Liver (tissue), 9 donors: ENCODE measurements around the gene TAF6L. TPM values are rescaled to one million over a fixed set of nuclear protein-coding genes. Genes with fewer than 3 reads are reported as not detected.
"Not testable (repeated sequence)": the region's sequence is repeated elsewhere in the genome, so short reads cannot be mapped to it uniquely, and the experiment has no call there.

Experiments
- DNase-seq: peaks from one replicate; pipeline ENCODE4 v3.0.0-alpha.2; 2017; ENCODE audit warnings: low spot score
- H3K27ac ChIP-seq, 2 donors: one replicate each; pipeline ENCODE4 v1.7.0; 2013; ENCODE audit warnings: inconsistent platforms in 2 of 2, low read length in 2 of 2, control low read depth in 1 of 2, low read depth in 1 of 2, mild to moderate bottlenecking in 1 of 2
- H3K27me3 ChIP-seq, 4 donors: one replicate each; pipeline versions ENCODE4 v1.6.1 to v1.7.0; 2013; ENCODE audit warnings: low read length in 3 of 4, inconsistent platforms in 1 of 4, mild to moderate bottlenecking in 1 of 4, moderate library complexity in 1 of 4; ENCODE audit not compliant: control insufficient read depth in 4 of 4, insufficient read depth in 4 of 4
- H3K36me3 ChIP-seq, 4 donors: one replicate each; pipeline versions ENCODE4 v1.6.1 to v1.7.0; 2013; ENCODE audit warnings: low read length in 3 of 4, mild to moderate bottlenecking in 3 of 4, low read depth in 1 of 4, moderate library complexity in 1 of 4; ENCODE audit not compliant: control insufficient read depth in 4 of 4, insufficient read depth in 3 of 4
- H3K4me1 ChIP-seq, 4 donors: one replicate each; pipeline versions ENCODE4 v1.6.1 to v1.7.0; 2013; ENCODE audit warnings: low read length in 3 of 4, mild to moderate bottlenecking in 3 of 4, moderate library complexity in 1 of 4; ENCODE audit not compliant: control insufficient read depth in 4 of 4, insufficient read depth in 4 of 4
- H3K4me3 ChIP-seq, 3 donors: one replicate each; pipeline versions ENCODE4 v1.6.1 to v1.7.0; 2013; ENCODE audit warnings: low read length in 3 of 3, control low read depth in 1 of 3, low read depth in 1 of 3, mild to moderate bottlenecking in 1 of 3
- H3K9ac ChIP-seq, 2 donors: one replicate each; pipeline ENCODE4 v1.7.0; 2013; ENCODE audit warnings: low read length in 2 of 2, mild to moderate bottlenecking in 2 of 2, moderate library complexity in 2 of 2, control low read depth in 1 of 2, low read depth in 1 of 2
- H3K9me3 ChIP-seq, 4 donors: one replicate each; pipeline versions ENCODE4 v1.6.1 to v1.7.0; 2013; ENCODE audit warnings: low read length in 3 of 4; ENCODE audit not compliant: control insufficient read depth in 4 of 4
- FOXA1 ChIP-seq: IDR thresholded peaks from 2 replicates; pipeline ENCODE4 v1.6.1; 2016; ENCODE audit warnings: antibody characterized with exemption
- GABPA ChIP-seq, 2 donors: IDR thresholded peaks in 1 of 2; conservative IDR thresholded peaks in 1 of 2; 2 replicates each; pipeline ENCODE4 v1.6.1; 2016; ENCODE audit warnings: antibody characterized with exemption in 2 of 2, mild to moderate bottlenecking in 1 of 2, moderate library complexity in 1 of 2
- HNF4A ChIP-seq, 2 donors: conservative IDR thresholded peaks; 2 replicates each; pipeline ENCODE4 v1.6.1; 2016; ENCODE audit warnings: antibody characterized with exemption in 2 of 2, mild to moderate bottlenecking in 2 of 2
- RAD21 ChIP-seq, 2 donors: IDR thresholded peaks; 2 replicates each; pipeline ENCODE4 v1.6.1; 2016; ENCODE audit warnings: antibody characterized with exemption in 2 of 2, mild to moderate bottlenecking in 2 of 2
- TAF1 ChIP-seq: conservative IDR thresholded peaks from 2 replicates; pipeline ENCODE4 v1.6.1; 2016; ENCODE audit warnings: antibody characterized with exemption, mild to moderate bottlenecking
- WGBS: extraction: QIAGEN DNeasy Blood & Tissue Kit; methylation state at CpG from one replicate; pipeline ENCODE4 v1.1.7; 2013; 5-methylcytosine and 5-hydroxymethylcytosine counted together
- polyA plus RNA-seq, 2 donors: library from polyadenylated mRNA; stranded (reverse) in 1 of 2; unstranded in 1 of 2; fragments of 200-250 nt in 1 of 2; fragments of >200 nt in 1 of 2; fragmentation: Nextera tagmentation in 1 of 2; extraction: Ambion mirVana in 1 of 2; gene quantifications; one replicate each; pipeline versions ENCODE4 v1.2.1 to v1.2.3, GENCODE V29; 2013 to 2015
- total RNA-seq, 2 donors: library from RNA; depleted of rRNA; stranded (reverse); fragments of >200 nt; gene quantifications; one replicate each; pipeline ENCODE4 v1.2.3, GENCODE V29; 2014
- TF ChIP-seq, protein P1 (sequence below): fragments of 150-350 bp; IDR thresholded peaks from 2 replicates; pipeline ENCODE4 v1.5.1; 2017; ENCODE audit warnings: improper control_type of control experiment, low read depth, low read length; ENCODE audit not compliant: missing input control
- TF ChIP-seq, protein P2 (sequence below): IDR thresholded peaks from 2 replicates; pipeline ENCODE4 v1.6.1; 2016; ENCODE audit warnings: antibody characterized with exemption
- TF ChIP-seq, protein P3 (sequence below): IDR thresholded peaks from 2 replicates; pipeline ENCODE4 v1.6.1; 2016; ENCODE audit warnings: antibody characterized with exemption
- donor health status: healthy.
- donor health status: healthy.
- donor health status: healthy.
- donor health status: healthy.
- donor health status: healthy.

Gene TAF6L
- total and polyA plus RNA-seq, 4 donors = 5.8 to 25.2 (median 10.6) TPM

DNA sequence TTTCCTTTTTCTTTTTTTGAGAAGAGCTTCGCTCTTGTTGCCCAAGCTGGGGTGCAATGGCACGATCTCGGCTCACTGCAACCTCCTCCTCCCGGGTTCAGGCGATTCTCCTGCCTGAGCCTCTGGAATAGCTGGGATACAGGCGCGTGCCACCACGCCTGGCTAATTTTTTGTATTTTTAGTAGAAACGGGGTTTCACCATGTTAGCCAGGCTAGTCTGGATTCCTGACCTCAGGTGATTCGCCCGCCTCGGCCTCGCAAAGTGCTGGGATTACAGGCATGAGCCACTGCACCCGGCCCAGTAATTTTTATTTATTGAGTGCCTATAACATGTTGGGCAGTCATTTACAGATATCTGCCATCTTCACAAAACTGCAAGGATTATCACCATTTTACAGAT, 41.1 kb upstream of the TAF6L start:
- not testable (repeated sequence) for H3K27me3 ChIP-seq, H3K4me3 ChIP-seq, H3K9ac ChIP-seq, H3K36me3 ChIP-seq, H3K27ac ChIP-seq, H3K9me3 ChIP-seq, DNase-seq
- peaks cover 2 to 27% (median 16%) of the 10 kb centered on the region in 4 donors for H3K4me1 ChIP-seq
- WGBS = 91% methylated on average over 14 of the region's 14 CpGs

DNA sequence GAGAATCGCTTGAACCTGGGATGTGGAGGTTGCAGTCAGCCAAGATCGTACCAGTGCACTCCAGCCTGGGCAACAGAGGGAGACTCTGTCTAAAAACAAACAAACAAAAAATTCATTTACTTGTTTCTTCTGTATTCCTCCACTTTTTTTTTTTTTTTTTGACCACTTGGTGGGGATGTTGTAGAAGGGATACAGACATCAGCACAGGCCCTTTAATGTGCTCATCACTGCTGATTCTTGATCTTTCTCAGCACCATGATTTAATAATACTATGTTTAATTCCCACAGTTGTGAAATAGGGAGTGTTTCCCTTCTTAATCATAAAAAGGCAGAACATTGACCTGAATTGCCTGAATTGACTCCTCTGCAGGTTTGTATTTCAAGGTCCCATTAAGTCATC, 38.4 kb upstream of the TAF6L start:
- Histone ChIP-seq H3K27ac (no peak overlapping the region), H3K9ac (no peak overlapping the region), H3K4me3 (no peak overlapping the region), H3K9me3 (no peaks in the 10 kb centered on the region), H3K4me1 (peaks cover 2 to 18% (median 11%) of the 10 kb centered on the region in 4 donors), H3K36me3 (peaks cover 6 to 18% (median 12%) of the 10 kb centered on the region in 4 donors), H3K27me3 (no peaks in the 10 kb centered on the region)
- 70% methylated on average over 2 of the region's 2 CpGs for WGBS
- DNase-seq = no peak
- TF ChIP-seq, protein P1, sequence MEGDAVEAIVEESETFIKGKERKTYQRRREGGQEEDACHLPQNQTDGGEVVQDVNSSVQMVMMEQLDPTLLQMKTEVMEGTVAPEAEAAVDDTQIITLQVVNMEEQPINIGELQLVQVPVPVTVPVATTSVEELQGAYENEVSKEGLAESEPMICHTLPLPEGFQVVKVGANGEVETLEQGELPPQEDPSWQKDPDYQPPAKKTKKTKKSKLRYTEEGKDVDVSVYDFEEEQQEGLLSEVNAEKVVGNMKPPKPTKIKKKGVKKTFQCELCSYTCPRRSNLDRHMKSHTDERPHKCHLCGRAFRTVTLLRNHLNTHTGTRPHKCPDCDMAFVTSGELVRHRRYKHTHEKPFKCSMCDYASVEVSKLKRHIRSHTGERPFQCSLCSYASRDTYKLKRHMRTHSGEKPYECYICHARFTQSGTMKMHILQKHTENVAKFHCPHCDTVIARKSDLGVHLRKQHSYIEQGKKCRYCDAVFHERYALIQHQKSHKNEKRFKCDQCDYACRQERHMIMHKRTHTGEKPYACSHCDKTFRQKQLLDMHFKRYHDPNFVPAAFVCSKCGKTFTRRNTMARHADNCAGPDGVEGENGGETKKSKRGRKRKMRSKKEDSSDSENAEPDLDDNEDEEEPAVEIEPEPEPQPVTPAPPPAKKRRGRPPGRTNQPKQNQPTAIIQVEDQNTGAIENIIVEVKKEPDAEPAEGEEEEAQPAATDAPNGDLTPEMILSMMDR = peak; percentile 3
- TF ChIP-seq, protein P2, sequence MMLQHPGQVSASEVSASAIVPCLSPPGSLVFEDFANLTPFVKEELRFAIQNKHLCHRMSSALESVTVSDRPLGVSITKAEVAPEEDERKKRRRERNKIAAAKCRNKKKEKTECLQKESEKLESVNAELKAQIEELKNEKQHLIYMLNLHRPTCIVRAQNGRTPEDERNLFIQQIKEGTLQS = no peak
- peak; percentile 49 to 58 for TF ChIP-seq RAD21 (IDR thresholded peaks at IDR 0.05)

DNA sequence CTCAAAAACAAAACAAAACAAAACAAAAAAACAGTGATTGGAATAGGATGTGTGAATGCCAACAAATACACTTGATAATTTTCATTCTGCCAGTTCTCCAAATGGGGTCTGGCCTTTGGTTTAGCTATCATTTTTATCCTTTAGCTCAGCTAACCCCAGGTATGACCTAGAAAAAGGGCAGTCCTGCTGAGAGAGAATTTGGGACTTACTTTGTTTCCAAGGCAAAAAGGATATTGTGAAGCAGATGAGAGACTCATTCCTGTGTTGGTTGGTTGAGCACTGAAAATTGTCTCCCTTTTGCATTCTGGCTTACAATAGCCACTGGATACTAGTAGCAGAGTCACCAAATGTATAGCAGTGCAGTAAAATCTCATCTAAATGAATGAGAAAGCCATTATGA, 34.0 kb upstream of the TAF6L start:
- H3K27me3 ChIP-seq = no peaks in the 10 kb centered on the region
- no peak overlapping the region for H3K27ac ChIP-seq
- H3K4me3 ChIP-seq = no peak overlapping the region
- H3K4me1 ChIP-seq = no peaks in the 10 kb centered on the region
- peaks cover 4 to 38% (median 25%) of the 10 kb centered on the region in 4 donors for H3K36me3 ChIP-seq
- H3K9me3 ChIP-seq = no peaks in the 10 kb centered on the region
- no peak for TF ChIP-seq HNF4A (conservative IDR thresholded peaks at IDR 0.05)
- TF ChIP-seq, protein P2 = no peak
- TF ChIP-seq FOXA1 = no peak
- TF ChIP-seq GABPA (IDR thresholded peaks at IDR 0.05 in 1 of 2, conservative IDR thresholded peaks at IDR 0.05 in 1 of 2) = no peak
- TF ChIP-seq, protein P3, sequence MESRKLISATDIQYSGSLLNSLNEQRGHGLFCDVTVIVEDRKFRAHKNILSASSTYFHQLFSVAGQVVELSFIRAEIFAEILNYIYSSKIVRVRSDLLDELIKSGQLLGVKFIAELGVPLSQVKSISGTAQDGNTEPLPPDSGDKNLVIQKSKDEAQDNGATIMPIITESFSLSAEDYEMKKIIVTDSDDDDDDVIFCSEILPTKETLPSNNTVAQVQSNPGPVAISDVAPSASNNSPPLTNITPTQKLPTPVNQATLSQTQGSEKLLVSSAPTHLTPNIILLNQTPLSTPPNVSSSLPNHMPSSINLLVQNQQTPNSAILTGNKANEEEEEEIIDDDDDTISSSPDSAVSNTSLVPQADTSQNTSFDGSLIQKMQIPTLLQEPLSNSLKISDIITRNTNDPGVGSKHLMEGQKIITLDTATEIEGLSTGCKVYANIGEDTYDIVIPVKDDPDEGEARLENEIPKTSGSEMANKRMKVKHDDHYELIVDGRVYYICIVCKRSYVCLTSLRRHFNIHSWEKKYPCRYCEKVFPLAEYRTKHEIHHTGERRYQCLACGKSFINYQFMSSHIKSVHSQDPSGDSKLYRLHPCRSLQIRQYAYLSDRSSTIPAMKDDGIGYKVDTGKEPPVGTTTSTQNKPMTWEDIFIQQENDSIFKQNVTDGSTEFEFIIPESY = no peak
- no peak for TF ChIP-seq TAF1
- DNase-seq = no peak
- no peak overlapping the region for H3K9ac ChIP-seq
